ENCODE results near the gene ZIC3.
"Not testable (repeated sequence)": the region's sequence is repeated elsewhere in the genome, so short reads cannot be mapped to it uniquely, and the experiment has no call there.

ZIC3 gene

GRCh38 chrX:137565921-137566745, at the start of gene ZIC3:
Gene ZIC3, plus strand, starts transcription at chrX:137566127. Its CDS starts 565 bp downstream, at chrX:137566692.
- no peak for DNase-seq

DNA sequence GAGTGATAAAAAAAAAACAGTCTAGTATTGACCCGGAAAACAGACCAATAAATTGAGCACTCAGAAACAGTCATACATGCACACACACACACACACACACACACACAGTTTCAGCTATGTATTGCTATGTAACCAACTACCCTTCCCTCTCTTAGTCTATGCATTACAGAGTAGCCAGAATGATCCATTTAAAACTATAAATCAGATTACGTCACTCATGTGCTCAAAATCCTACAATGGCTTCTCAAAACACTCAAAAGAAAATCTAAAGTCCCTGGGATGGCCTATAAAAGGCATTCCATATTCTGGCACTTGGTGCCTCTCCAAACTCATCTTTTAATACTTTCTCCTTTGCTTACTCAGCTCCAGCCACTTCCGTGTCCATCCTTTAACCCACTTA, 46.5 kb upstream of the ZIC3 start:
- DNase-seq: no peak

DNA sequence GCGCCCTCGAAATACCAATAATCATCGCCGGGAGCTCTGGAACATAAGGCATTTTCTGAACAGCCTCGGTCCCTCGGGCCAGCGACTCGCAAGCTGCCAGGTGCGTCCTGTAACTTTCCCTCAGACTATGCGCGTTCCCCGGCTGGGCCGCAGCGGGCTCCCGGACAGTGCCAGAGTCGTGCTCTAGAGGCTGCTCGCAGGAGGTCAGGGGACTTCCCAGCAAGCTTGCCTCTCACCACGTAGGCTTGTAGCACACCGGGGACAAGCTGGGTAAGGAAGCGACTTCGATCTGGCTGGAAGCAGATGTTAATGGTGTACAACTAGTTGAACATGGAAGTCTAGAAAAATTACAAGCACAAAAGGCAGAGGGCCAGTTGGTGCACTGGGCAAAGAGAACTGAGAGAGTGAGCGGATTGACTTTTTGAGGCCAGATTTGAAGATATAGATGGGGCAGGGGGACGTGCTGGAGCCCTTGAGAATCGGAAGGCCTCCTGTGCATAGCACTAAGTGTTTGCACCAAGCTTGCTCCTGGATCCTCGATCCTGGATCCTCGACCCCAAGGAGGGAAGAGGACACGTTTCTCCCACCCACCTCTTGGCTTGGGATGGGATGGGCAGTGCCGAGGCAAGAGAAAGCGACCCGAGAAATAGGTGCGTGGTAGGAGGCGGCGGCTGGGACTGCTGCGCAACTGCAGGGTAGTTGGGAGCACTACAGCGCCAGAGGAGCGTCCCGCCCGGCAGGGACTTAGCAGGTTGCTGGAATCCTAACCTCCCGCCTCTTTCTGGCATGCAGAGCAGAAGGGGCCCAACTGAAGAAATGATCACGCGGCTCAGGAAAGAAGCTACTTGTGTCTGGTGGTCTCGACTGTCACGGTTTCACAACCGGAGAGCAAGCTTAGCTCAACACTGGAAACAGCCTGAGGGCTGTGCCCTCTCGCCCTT, 19.9 kb upstream of the ZIC3 start:
- no peak for DNase-seq

GRCh38 chrX:137547291-137547690, 18.6 kb upstream of the ZIC3 start:
- DNase-seq: no peak

DNA sequence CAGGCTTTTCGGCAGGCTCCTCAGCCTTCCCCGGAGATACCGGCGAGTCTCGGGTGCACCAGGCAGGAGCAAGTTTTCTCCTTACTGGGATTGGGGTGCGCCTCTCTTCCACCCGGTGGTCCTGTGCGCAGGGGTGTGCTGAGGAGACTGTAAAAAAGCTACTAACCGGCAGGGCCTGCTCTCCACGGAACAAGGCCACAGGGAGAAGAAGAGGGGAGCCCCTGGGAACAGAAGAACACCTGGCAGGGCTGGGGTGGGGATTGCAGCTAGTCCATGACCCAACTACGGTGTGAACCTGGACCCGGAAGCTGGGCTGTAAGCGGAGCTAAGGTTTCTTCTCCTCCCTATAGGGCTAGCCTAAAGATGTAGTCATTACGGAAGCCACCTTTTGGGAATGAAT, 17.7 kb upstream of the ZIC3 start:
- DNase-seq: no peak

DNA sequence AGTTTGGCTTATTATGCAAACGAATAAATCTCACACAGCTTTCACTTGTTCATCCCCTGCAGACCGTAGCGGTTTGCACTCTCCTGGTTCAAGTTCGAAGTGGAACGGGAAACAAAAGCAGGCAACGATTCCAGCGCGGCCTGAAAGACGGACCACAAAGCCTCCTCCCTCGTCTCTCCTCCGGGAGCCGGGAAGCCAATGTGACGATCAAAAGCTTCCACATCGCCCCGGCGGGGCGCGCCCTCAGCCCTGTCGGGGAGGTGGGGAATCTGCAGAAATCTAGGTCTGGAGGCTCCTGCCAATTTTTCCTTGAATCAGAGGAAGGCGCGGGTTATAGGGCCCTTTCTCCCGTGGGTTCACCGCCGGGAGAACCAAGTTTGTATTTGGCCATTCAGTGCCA, 16.9 kb upstream of the ZIC3 start:
- no peak for DNase-seq

DNA sequence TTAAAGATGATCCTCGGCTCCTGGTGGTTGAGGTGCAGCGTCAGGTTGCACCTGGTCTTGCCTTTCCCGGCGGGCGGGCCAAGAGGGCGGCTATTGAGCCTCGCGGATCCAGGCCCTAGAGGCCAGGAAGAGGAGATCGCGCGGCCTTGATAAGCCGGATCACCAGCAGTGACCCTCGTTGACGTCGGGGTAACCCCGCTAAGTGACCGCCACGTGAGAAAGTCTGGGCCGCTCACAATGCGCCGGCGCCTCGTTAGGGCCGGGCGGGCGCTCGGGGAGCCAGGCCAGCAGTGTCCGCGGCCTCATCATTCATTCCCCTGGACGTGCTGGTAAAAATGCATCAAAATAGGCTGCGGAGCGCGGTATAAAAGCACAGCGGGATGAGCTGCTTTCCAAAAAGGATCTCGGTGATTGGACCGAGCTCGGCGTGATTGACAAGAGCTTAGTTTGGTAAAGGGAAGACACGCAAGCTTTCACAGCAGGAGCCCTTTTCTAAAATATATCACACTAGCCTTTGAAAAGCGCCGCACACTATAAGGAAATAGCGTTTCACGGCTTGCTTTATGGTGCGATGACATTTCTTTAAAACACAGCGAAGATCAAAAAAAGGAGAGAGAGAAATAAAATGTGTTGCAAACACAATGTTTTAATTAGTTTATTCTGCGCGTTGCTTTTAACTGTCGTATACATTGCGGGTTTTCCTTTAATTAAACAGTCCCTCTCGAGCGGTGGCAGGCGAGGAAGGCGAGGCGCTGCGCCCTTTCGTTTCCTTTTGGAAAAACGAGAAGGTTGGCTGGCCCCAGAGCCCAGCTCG, 15.9 kb upstream of the ZIC3 start:
- no peak for DNase-seq

- DNase-seq: no peak
These were observed 15.2 kb upstream of the ZIC3 start for GRCh38 chrX:137550665-137551261.

DNA sequence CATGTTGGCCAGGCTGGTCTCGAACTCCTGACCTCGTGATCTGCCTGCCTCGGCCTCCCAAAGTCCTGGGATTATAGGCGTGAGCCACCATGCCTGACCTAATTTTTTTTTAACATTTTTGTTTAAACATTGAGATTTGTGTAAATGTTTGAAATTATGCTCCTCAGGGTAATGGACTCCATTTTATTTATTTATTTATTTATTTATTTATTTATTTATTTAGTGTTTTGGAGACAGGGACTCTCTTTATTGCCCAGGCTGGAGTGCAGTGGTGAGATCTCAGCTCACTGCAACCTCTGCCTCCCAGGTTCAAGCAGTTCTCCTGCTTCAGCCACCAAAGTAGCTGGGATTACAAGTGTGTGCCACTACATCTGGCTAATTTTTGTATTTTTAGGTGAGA, 13.8 kb upstream of the ZIC3 start:
- not testable (repeated sequence) for DNase-seq

GRCh38 chrX:137562096-137562495, 3.8 kb upstream of the ZIC3 start:
- DNase-seq: no peak

DNA sequence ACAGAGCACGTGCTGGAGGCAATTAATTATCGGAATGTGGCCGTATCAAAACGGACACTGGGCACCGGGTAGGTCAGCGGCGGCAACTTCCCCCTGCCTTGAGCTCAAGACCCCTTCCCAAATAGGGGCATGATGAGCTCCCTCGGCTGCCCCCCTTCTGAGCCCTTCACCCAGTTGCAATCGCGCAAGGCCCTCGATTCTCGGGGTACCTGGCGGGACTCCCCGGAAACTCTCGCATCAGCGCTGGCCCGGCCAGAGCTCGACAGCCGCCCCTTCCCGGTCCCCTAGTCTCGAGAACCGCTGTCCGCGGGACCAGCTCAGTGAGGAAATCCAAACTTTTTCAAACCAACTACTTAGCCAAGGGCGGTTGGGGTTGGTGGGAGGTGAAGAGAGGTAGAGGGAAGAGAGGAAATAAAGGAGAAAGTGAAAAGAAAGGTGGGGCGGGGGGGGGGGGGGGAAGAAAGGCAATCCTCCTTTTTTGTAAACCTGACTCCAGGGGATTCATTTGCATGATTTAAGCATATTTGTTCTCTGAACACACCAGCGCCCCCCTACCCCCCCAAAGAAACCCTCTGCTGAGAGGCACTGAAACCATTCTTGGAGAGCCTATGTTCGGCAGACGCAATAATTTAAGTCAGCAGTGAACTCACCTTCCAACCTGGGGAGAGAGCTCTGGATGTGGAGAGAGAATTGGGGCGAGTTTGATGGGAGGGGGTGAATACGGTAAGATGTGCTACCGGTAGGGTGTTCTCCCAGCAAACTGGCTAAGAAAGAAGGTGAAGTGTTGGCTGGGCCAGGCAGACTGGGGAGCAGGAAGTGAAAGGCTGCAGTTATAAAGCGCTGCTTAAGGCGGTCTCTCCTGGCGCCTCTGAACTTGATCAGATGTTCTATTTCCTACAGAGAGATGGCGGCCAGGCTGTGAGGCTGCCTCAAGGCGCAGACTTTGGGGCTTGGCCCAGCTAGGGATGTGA, 2.0 kb upstream of the ZIC3 start:
- no peak for DNase-seq

- no peak for DNase-seq
These were observed 516 bp upstream of the ZIC3 start for GRCh38 chrX:137565318-137565904.

DNA sequence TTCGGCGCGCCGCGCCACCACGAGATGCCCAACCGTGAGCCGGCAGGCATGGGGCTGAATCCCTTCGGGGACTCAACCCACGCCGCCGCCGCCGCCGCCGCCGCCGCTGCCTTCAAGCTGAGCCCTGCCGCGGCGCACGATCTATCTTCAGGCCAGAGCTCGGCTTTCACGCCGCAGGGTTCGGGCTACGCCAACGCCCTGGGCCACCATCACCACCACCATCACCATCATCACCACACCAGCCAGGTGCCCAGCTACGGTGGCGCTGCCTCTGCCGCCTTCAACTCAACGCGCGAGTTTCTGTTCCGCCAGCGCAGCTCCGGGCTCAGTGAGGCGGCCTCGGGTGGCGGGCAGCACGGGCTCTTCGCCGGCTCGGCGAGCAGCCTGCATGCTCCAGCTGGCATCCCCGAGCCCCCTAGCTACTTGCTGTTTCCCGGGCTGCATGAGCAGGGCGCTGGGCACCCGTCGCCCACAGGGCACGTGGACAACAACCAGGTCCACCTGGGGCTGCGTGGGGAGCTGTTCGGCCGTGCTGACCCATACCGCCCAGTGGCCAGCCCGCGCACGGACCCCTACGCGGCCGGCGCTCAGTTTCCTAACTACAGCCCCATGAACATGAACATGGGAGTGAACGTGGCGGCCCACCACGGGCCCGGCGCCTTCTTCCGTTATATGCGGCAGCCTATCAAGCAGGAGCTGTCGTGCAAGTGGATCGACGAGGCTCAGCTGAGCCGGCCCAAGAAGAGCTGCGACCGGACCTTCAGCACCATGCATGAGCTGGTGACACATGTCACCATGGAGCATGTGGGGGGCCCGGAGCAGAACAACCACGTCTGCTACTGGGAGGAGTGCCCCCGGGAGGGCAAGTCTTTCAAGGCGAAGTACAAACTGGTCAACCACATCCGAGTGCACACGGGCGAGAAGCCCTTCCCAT, 1.1 kb downstream of the ZIC3 start:
- no peak for DNase-seq

DNA sequence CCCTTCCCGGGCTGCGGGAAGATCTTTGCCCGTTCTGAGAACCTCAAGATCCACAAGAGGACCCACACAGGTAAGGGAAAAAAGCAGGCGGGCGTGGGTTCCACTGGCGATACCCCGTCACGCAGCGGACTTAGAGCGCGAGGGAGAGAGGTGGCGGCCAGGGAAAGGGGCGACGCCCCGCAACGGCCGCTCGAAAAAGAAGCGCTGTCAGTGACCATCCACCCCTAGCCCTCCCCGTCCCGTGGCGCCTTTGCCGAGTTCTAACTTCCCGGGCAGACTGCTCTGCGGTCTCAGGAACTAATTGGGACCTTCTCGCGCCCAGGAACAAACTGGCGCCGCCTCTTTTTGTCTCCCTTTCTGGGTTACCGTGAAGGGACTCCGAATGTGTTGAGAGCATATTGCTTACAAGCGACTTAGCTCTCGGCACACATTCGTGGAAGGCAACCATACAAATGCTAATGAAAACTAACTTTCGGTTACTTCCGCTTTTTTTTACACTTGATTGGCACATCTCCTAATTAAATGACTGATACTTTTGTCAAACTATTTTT, 1.8 kb downstream of the ZIC3 start:
- DNase-seq: no peak

DNA sequence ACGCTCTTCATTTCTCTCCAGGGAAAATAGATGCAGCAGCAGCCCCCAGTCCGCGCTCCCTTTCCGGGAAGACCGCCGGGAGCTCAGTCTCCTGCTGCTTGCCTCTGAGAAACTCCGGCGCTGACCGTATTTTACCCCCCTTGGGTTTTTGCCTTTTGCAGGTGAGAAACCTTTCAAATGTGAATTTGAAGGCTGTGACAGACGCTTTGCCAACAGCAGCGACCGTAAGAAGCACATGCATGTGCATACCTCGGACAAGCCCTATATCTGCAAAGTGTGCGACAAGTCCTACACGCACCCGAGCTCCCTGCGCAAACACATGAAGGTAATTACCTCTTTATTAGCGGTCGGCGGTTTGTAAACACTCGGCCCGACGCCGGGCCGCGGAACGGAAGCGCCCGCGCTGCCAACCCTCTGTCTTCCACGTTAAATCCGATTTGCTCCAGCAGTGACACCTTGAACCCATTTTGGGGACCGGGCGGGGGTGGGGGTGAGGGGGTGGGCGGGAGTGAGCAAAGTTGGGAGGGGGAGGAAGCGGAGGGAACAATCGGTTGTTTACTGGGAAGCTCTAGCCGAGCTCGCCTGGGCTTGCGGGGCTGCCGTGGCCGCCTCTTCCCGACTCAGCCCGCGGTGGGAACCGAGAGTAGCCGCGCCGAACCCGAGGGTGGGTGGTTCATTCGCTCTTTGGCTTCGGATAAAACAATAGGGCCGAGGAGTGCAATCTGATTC, 3.0 kb downstream of the ZIC3 start:
- no peak for DNase-seq

GRCh38 chrX:137569470-137569891, 3.6 kb downstream of the ZIC3 start:
- DNase-seq: no peak

GRCh38 chrX:137573324-137574101, 7.6 kb downstream of the ZIC3 start:
- no peak for DNase-seq

Data from NCI-H187 treated with DMSO at 0.1 percent for 48 hours (cell line).